Activated CD8-positive, alpha-beta memory T cell treated with anti-CD3 and anti-CD28 coated beads for 24 hours (primary cell): Measurements from ENCODE around the gene MCTP1.

Source experiments
- DNase-seq: peaks from one replicate; pipeline ENCODE4 v3.0.0-alpha.2; 2020

The MCTP1 gene

GRCh38 chr5:94689908-94690307 is 595.0 kb downstream of the MCTP1 start:
- DNase-seq = no peak

GRCh38 chr5:94682814-94683520 is 601.9 kb downstream of the MCTP1 start:
- no peak for DNase-seq

- no peak for DNase-seq
Observed at GRCh38 chr5:94675965-94676618, 608.8 kb downstream of the MCTP1 start.

GRCh38 chr5:94674490-94675382 is 610.2 kb downstream of the MCTP1 start:
- no peak for DNase-seq

- DNase-seq = no peak
Observed at GRCh38 chr5:94672746-94673145, 612.1 kb downstream of the MCTP1 start.

- no peak for DNase-seq
Observed at GRCh38 chr5:94670726-94671125, 614.2 kb downstream of the MCTP1 start.

- DNase-seq = no peak
Observed at GRCh38 chr5:94667937-94668336, 617.0 kb downstream of the MCTP1 start.

- DNase-seq = no peak
Observed at GRCh38 chr5:94661086-94661485, 623.8 kb downstream of the MCTP1 start.

- no peak for DNase-seq
Observed at GRCh38 chr5:94660506-94660905, 624.4 kb downstream of the MCTP1 start.

GRCh38 chr5:94658272-94658671 is 626.6 kb downstream of the MCTP1 start:
- DNase-seq = no peak
